ENCODE results near the gene MBIP. TPM values are rescaled to one million over a fixed set of nuclear protein-coding genes. Genes with fewer than 3 reads are reported as not detected.

The MBIP gene
- total and polyA plus RNA-seq, 2 experiments from 2014 or later: 24.4 to 49.7 TPM

DNA sequence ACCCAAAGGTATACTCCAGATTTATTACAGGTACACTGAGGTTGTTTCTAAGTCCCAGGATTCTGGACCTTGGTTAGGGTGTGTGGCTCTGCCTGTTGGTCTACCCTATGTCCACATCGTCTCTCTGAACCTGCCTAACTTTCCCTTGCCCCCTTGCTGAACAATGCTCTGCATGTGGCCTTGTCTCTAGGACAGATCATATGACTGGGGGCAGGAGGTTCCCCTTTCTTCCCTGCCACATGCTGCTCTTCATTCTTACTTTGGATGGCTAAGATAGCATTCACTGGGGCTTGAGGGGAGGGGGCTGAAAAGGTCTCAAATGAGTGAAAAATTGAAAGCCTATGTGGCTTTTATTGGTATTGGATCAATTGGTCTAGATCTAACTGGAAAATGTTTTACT is 49.2 kb downstream of the MBIP start:
- H3K4me3 Mint-ChIP-seq: peak overlapping the region; percentile 79; the same call in 2 of the 3 replicates
- no peak for TF ChIP-seq ETS1 (IDR thresholded peaks at IDR 0.05)
- TF ChIP-seq ZNF114 (CRISPR knock-in tag; IDR thresholded peaks at IDR 0.05): no peak
- TF ChIP-seq JUNB (IDR thresholded peaks at IDR 0.05; ENCODE audit: unreplicated experiment): no peak
- no peak for TF ChIP-seq STAT1 (IDR thresholded peaks at IDR 0.05; ENCODE audit: unreplicated experiment)
- no peak for TF ChIP-seq EZH2phosphoT487 (IDR thresholded peaks at IDR 0.05; ENCODE audit: unreplicated experiment)
- TF ChIP-seq, protein P1, sequence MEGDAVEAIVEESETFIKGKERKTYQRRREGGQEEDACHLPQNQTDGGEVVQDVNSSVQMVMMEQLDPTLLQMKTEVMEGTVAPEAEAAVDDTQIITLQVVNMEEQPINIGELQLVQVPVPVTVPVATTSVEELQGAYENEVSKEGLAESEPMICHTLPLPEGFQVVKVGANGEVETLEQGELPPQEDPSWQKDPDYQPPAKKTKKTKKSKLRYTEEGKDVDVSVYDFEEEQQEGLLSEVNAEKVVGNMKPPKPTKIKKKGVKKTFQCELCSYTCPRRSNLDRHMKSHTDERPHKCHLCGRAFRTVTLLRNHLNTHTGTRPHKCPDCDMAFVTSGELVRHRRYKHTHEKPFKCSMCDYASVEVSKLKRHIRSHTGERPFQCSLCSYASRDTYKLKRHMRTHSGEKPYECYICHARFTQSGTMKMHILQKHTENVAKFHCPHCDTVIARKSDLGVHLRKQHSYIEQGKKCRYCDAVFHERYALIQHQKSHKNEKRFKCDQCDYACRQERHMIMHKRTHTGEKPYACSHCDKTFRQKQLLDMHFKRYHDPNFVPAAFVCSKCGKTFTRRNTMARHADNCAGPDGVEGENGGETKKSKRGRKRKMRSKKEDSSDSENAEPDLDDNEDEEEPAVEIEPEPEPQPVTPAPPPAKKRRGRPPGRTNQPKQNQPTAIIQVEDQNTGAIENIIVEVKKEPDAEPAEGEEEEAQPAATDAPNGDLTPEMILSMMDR (conservative IDR thresholded peaks at IDR 0.05; ENCODE audit: low read depth in 2 of 2): no peak
- TF ChIP-seq NANOG (IDR thresholded peaks at IDR 0.05; ENCODE audit: borderline replicate concordance): no peak
- TF ChIP-seq, protein P2, sequence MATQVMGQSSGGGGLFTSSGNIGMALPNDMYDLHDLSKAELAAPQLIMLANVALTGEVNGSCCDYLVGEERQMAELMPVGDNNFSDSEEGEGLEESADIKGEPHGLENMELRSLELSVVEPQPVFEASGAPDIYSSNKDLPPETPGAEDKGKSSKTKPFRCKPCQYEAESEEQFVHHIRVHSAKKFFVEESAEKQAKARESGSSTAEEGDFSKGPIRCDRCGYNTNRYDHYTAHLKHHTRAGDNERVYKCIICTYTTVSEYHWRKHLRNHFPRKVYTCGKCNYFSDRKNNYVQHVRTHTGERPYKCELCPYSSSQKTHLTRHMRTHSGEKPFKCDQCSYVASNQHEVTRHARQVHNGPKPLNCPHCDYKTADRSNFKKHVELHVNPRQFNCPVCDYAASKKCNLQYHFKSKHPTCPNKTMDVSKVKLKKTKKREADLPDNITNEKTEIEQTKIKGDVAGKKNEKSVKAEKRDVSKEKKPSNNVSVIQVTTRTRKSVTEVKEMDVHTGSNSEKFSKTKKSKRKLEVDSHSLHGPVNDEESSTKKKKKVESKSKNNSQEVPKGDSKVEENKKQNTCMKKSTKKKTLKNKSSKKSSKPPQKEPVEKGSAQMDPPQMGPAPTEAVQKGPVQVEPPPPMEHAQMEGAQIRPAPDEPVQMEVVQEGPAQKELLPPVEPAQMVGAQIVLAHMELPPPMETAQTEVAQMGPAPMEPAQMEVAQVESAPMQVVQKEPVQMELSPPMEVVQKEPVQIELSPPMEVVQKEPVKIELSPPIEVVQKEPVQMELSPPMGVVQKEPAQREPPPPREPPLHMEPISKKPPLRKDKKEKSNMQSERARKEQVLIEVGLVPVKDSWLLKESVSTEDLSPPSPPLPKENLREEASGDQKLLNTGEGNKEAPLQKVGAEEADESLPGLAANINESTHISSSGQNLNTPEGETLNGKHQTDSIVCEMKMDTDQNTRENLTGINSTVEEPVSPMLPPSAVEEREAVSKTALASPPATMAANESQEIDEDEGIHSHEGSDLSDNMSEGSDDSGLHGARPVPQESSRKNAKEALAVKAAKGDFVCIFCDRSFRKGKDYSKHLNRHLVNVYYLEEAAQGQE (IDR thresholded peaks at IDR 0.05; ENCODE audit: unreplicated experiment): no peak
- TF ChIP-seq CREB1 (CRISPR knock-in tag; IDR thresholded peaks at IDR 0.05; ENCODE audit: low read depth): no peak
- H3K9me2 ChIP-seq (ENCODE audit: insufficient read depth): no peaks in the 10 kb centered on the region
- peak overlapping the region; percentile 88 for H3K4me2 ChIP-seq
- peaks cover 79% of the 10 kb centered on the region for H3K4me1 Mint-ChIP-seq
- no peaks in the 10 kb centered on the region for H3K79me2 ChIP-seq (replicated peaks; ENCODE audit: insufficient read depth)
- no peaks in the 10 kb centered on the region for H4K20me1 ChIP-seq (replicated peaks; ENCODE audit: insufficient read depth)
- H3K27ac Mint-ChIP-seq: no peak overlapping the region
- DNase-seq (ENCODE audit: low spot score): peak; percentile 43
- H3K27me3 ChIP-seq (ENCODE audit: insufficient read depth): peaks cover 69% of the 10 kb centered on the region
- no peaks in the 10 kb centered on the region for H3K36me3 ChIP-seq (ENCODE audit: insufficient read depth)
- no peak overlapping the region for H2AFZ ChIP-seq
- H3K9me3 Mint-ChIP-seq: no peaks in the 10 kb centered on the region
- peaks cover 75% of the 10 kb centered on the region for H3K4me1 ChIP-seq (ENCODE audit: insufficient read depth)
- no peak overlapping the region for H3K27ac ChIP-seq (ENCODE audit: low read depth)
- H3K36me3 Mint-ChIP-seq (ENCODE audit: low read depth): no peaks in the 10 kb centered on the region
- no peaks in the 10 kb centered on the region for H3F3A ChIP-seq (replicated peaks; ENCODE audit: low read depth)
- peak; percentile 56 for ATAC-seq
- H3K4me3 ChIP-seq: peak overlapping the region; percentile 64
- peaks cover 51% of the 10 kb centered on the region for H3K27me3 Mint-ChIP-seq (ENCODE audit: insufficient read depth, low read depth, poor library complexity)

- H3F3A ChIP-seq (replicated peaks; ENCODE audit: low read depth): no peaks in the 10 kb centered on the region
- peaks cover 64% of the 10 kb centered on the region for H3K4me1 ChIP-seq (ENCODE audit: insufficient read depth)
- peak overlapping the region; percentile 88; the same call in 1 of the 2 replicates for H3K4me2 ChIP-seq
- no peak overlapping the region for H3K4me3 ChIP-seq
- Mint-ChIP-seq H3K27me3 (ENCODE audit: insufficient read depth, low read depth, poor library complexity) (peaks cover 51% of the 10 kb centered on the region), H3K27ac (no peak overlapping the region; the same call in 1 of the 2 replicates), H3K4me3 (peak overlapping the region; percentile 23; the same call in 1 of the 3 replicates), H3K36me3 (ENCODE audit: low read depth) (no peaks in the 10 kb centered on the region), H3K4me1 (peaks cover 73% of the 10 kb centered on the region), H3K9me3 (no peaks in the 10 kb centered on the region)
- no peak for ATAC-seq
- no peak overlapping the region for H3K27ac ChIP-seq (ENCODE audit: low read depth)
- no peaks in the 10 kb centered on the region for H3K36me3 ChIP-seq (ENCODE audit: insufficient read depth)
- no peak for DNase-seq (ENCODE audit: low spot score)
- H3K27me3 ChIP-seq (ENCODE audit: insufficient read depth): peaks cover 72% of the 10 kb centered on the region
- no peaks in the 10 kb centered on the region for H3K9me2 ChIP-seq (ENCODE audit: insufficient read depth)
- H4K20me1 ChIP-seq (replicated peaks; ENCODE audit: insufficient read depth): no peaks in the 10 kb centered on the region
- H3K79me2 ChIP-seq (replicated peaks; ENCODE audit: insufficient read depth): no peaks in the 10 kb centered on the region
- no peak overlapping the region for H2AFZ ChIP-seq
- TF ChIP-seq ZNF331 (CRISPR knock-in tag; IDR thresholded peaks at IDR 0.05; ENCODE audit: low read depth) (no peak), CREB1 (CRISPR knock-in tag; IDR thresholded peaks at IDR 0.05; ENCODE audit: low read depth) (no peak)
These were observed 50.2 kb downstream of the MBIP start for GRCh38 chr14:36270191-36270590.
